Measurements from ENCODE around the gene SLC5A2. TPM values are rescaled to one million over a fixed set of nuclear protein-coding genes. Genes with fewer than 3 reads are reported as not detected.
A peak's percentile ranks its signal among the peaks of the same experiment; 100 is the strongest.
"Not testable (repeated sequence)": the region's sequence is repeated elsewhere in the genome, so short reads cannot be mapped to it uniquely, and the experiment has no call there.

The SLC5A2 gene
- total RNA-seq: not detected
- long read RNA-seq, partial matches to known transcripts: 0 of 2 reads
- long read RNA-seq, other reads (novel, unspliced or antisense): 2 of 2 reads

DNA sequence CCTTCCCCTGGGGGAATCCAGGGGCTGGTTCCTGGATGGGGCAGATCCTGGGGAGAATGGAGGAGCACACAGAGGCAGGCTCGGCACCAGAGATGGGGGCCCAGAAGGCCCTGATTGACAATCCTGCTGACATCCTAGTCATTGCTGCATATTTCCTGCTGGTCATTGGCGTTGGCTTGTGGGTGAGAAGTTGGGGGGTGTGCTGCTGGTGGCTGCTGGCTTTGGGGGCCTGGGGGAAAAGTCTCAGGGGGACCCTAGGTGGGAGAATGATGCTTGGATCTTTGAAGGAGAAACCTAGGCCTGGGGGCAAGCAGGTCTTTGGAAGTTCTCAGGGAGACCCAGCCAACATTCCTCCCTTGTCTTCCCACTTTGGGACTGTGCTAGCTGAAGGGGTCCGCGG lies at the start of gene SLC5A2:
Gene SLC5A2, plus strand, starts transcription at position 43 of the 400 bp plus-strand sequence. Its CDS starts 14 bp downstream, at position 57.
- DNase-seq (ENCODE audit: low spot score): no peak

DNA sequence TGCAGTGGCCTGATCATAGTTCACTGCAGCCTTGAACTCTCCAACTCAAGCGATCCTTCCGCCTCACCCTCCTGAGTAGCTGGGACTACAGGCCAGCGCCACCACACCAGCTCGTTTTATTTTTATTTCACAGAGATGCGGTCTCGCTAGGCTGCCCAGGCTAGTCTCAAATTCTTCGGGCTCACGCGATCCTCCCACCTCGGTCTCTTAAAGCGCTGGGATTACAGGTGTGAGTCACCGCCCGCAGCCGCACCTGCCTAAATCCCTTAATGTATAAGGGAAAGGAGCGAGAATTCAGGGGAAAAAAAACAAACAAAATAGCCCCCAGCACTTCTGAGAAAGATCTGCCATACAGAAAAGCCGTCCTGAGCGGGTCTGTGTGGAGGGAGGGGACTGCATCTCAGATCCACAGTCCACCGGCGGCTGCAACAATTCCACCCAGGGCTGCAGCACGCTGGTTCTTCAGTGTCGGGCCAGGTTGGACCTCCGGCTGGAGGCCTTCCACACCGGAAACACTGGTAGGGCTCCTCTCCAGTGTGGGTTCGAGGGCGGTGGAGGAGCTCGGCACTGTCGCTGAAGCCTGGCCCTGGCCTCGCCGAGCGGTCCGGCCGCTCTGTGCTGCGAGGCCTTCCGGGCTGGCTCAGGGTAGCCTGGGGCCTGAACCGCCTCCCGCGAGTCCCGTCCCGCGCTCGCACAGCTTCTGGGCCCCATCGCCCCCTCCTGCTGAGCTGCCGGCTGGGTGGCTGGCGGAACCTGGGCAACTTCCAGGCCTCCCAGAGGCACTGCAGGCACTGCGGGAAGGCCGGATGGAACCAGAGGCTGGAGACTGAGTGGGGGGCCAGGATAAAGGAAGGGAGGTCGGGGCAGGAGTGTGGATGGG lies 47.3 kb upstream of the SLC5A2 start:
- DNase-seq (ENCODE audit: low spot score): no peak

DNA sequence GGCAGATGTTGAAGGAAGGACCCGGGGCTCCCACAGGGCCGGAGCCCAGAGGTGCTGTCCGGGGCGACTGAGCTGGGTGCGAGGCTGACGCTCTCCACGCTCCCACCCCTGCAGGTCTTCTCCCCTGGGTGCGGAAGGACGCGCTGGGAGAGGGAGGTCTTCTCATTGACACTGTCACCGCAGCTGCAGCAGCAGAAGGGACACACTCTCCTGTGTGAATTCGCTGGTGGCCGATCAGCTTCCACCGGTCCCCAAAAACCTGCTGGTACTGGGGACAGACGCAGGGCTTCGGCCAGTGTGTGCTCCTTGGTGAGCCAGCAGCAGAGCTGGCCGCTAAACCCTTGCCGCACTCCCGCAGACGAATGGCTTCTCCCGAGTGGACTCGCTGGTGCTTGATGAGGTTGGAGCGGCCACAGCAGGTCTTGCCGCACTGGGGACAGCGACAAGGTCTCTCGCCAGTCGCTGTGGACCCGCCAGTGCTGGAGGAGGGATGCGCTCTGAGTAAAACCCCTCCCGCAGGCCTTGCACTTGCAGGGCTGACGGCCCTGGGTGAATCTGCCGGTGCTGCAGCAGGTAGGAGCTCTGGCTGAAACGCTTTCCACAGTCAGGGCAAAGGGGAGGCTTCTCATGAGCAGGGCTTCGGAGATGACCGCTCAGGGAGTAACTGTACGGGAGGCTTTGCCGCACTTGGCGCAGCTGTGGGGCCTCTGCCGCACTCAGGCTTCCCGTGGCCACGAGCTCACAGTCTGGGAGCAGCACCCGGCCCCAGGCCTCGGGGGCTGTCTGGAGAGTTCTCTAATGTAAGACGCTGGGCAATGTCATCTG lies 46.5 kb upstream of the SLC5A2 start:
- DNase-seq (ENCODE audit: low spot score): no peak

DNA sequence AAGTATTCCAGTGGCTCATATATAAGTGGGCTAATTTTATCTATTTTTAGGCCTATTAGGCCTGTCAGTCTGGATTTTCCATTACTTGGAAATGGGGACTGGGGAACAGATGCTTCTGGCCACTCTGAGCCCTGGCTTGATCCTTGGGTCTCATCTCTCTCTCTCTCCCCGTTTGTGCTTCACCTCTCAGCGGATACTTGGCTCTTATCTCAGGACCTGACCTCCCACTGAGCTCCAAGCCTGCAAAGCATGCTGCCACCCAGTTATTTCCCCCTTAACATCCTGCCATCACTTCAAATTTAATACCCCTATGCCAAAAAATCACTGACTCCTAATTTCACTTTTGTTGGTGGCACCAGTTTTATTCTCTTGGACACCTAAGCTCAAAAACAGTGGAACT lies 44.5 kb upstream of the SLC5A2 start:
- no peak for DNase-seq (ENCODE audit: low spot score)

DNA sequence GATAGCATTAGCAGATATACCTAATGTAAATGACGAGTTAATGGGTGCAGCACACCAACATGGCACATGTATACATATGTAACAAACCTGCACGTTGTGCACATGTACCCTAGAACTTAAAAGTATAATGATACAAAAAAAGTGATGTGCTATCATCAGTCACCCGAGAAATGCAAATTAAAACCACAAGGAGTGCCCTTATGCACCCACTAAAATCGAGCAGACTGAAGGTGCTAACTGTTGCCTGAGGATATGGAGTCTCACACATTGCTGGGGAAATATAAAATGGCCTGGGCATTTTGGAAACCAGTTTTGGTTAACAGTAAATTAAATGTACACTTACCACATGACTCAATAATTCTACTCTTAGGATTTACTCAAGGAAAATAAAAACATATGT lies 43.9 kb upstream of the SLC5A2 start:
- not testable (repeated sequence) for DNase-seq (ENCODE audit: low spot score)

DNA sequence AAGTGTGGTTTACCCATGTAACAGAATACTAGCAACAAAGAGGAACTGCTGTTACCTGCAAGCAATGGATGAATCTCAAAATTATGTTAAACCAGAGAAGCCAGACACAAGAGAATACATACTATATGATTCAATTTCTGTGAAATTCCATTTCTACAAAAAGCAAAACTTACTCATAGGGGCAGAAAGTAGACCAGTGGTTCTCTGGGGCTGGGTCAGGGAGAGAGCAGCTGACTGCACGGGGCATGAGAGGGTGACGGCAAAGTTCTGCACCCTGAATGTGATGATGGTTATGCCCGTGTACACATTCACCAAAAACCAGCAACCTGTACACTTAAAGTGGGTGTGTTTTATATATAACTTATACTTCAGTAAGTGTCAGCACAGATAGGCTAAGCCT lies 43.4 kb upstream of the SLC5A2 start:
- DNase-seq (ENCODE audit: low spot score): no peak

DNA sequence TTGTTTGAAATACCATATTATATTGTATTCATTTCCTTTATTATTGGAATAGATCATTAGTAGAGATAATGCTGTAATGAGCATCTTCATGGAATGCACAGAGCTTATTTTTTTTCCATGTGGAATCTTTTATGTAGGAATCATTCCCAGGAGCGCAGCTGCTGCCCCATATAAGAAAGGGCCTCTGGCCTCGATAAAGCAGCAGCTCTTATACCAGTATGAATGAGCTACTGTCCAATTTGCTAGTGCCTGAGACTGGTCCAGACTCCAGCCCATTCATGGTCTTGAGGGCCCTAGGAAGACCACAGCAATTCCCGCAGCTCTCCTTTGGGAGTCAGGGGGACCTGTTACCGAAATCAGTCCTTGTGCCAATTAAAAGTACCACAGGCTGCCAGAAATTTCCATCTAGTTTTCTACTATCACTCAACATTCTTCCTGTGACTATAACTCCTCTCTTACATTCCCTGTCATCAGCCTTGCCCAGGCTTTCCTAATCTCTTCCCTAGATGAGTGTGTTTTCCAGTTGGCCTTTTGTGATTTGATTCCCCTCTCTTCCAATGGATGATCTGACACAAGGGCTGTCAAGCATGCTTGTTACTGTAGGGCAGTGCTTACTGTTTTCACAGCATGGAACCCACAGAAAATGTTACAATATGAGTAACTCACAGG lies 42.3 kb upstream of the SLC5A2 start:
- DNase-seq (ENCODE audit: low spot score): no peak

DNA sequence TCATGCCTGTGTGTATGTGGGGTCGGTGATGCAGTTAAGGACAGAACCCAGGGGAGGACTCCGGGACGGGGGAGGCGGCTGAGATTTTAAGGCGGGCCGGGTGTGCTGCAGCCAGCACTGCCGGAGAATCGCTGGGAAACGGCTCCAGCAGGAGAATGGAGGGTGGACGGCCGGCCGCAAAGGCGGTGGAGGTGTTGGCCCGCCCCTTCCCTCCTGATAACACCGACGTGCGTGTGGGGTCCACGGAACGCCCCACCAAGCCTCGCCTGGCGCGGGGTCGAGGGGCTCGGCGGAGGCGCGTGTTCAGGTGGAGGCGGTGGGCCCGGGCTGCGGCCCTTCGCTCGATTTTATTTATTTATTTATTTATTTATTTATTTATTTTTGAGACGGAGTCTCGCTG lies 41.0 kb upstream of the SLC5A2 start:
- no peak for DNase-seq (ENCODE audit: low spot score)

DNA sequence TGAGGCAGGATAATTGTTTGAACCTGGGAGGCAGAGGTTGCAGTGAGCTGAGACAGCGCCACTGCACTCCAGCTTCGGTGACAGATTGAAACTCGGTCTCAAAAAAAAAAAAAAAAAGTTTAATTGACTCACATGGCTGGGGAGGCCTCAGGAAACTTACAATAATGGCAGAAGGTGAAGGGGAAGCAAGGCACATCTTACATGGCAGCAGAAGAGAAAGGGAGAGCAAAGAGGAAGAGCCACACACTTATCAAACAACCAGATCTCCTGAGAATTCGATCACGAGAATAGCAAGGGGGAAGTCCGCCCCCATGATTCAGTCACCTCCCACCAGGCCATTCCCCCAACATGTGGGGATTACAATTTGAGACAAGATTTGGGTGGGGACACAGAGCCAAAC lies 37.0 kb upstream of the SLC5A2 start:
- not testable (repeated sequence) for DNase-seq (ENCODE audit: low spot score)

DNA sequence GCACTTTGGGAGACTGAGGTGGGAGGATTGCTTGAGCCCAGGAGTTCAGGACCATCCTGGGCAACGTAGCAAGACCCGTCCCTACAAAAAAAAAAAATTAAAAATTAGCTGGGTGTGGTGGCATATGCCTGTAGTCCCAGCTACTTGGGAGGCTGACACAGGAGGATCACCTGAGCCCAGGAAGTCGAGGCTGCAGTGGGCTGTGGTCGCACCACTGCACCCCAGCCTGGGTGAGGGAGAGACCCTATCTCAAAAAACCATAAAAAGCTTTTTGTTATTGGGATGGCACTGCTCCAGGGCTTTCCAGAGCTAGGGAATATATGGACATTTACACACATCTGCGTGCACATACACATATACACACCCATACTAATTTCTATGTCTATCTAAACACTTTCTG lies 31.7 kb upstream of the SLC5A2 start:
- DNase-seq (ENCODE audit: low spot score): no peak

DNA sequence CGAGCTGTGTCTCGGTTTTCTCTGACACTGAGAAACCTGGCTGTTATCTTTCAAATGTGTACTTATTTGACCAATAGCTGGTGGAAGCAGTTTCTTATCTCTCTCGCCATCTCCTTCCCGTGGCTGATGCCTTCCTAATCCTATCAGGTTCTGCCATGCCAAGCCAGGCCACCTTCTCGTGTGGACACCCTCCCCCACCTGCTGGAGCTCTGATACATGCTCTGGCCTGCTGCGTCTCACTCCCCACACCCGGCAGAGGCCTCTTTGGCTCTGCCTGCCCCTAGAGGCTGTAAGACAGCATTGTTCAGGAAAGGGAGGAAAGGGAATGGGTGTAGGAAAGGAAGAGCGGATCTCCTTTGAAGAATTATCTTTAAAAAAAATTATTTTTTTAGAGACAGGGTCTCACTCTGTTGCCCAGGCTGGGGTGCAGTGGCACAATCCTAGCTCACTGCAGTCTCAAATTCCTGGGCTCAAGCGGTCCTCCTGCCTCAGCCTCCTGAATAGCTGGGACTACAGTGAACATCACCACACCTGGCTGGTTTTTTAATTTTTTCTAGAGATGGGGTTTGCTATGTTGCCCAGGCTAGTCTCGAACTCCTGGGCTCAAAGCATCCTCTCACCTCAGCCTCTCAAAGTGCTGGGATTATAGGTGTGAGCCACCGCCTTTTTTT lies 31.1 kb upstream of the SLC5A2 start:
- DNase-seq (ENCODE audit: low spot score): no peak

DNA sequence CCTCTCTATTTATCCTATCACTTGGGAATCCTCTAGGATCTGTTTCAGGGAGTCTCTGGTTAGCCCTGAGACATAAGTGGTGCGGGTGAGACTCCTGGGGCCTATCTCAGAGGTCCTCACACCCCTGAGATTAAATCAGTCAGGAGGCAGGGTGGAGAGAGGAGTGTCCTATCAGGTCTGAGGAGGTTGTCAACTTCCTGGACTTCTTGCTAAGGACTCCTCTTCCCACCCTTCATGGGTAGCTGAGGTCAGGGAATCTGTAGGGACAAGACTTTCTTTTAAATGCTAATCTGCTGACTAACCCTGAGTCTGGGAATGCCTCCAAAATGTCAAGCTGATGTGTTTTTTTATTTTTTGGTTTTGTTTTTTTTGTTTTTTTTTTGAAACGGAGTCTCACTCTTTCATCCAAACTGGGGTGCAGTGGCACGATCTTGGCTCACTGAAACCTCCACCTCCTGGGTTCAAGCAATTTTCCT lies 30.3 kb upstream of the SLC5A2 start:
- no peak for DNase-seq (ENCODE audit: low spot score)

DNA sequence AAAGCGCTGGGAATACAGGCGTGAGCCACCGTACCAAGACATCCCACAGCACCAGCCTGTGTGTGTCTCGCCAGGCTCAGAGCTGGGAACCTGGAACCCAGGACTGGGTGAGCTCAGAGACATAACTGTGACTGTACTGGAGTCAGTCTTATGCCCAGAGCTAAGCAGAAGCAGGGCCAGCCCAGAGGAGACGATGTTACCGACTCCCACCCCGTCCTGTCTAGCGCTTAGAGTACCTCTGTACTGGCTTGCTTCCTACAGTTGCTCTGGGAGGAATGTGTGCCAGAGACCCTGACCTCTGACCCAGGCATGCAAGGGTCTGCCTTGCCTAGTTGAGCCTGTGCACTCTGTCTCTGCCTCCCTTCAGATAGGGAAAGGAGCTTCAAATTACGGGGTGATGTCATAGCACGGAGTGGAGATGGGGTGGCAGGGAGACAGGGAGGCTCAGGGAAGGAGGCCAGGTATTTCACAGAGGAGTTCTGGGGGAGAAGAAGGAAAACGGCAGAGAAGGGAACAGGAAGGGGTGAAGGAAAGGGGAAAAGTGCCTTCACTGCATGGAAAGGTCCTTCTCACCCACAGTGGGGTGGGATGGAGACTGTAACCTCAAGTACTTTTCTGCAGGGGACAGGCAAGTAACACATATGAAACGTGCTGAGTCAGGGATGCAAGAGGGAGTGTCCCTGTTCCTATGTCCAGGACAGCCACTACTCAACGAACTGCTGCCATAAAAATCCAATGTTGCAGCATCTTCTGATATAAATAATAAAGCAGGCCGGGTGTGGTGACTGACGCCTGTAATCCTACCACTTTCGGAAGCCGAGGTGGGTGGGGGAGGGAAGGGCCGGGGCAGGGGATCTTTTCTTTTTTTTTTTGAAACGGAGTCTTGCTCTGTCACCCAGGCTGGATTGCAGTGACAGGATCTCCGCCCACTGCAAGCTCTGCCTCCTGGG lies 29.4 kb upstream of the SLC5A2 start:
- no peak for DNase-seq (ENCODE audit: low spot score)

DNA sequence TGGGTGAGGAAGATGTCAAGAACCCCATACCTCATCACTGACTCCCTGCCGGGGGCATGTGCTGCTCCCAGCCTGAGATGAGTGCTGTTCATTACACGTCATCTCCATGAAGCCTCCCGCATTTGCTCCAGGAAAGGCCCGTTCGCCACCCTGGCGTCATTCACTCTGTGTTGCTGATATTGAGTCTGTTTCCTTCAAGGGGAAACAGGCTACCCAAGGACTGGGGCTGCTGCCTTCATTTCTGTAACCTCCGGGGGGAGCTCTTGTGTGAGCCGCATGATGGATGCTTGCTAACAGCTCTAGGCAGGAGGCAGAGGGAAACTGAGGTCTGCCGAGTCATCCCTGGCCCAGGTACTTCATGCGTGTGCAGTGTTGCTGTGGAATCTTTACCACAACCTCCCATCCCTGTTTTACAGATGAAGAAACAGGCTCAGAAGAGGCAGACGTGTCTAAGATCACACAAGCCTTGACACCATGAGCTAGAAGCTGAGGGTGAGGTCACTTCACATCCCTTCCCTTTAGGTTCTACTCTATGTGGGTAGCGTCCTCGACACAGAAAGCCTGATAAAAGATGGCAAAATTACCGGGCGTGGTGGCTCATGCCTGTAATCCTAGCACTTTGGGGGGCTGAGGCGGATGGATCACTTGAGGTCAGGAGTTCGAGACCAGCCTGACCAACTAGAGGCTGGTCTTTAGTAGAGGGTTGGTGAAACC lies 27.2 kb upstream of the SLC5A2 start:
- no peak for DNase-seq (ENCODE audit: low spot score)

DNA sequence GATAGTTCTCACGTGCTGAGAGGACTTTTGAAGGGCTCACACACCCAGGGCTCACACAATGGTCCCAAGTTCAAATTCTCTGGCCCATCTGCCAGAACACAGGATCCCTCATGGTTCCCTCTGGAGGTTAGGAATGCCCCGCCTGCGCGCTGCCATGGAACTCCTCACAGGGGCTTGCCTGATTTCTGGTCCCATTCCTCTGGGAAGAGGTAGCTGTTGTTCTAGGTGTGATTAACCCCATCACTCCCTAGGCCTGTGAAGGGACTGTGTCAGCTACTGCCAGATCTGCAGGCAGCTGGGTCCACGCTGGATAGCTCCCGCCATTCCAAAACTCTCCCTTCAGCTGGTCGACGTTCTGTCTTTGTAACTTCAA lies 25.9 kb upstream of the SLC5A2 start:
- no peak for DNase-seq (ENCODE audit: low spot score)

DNA sequence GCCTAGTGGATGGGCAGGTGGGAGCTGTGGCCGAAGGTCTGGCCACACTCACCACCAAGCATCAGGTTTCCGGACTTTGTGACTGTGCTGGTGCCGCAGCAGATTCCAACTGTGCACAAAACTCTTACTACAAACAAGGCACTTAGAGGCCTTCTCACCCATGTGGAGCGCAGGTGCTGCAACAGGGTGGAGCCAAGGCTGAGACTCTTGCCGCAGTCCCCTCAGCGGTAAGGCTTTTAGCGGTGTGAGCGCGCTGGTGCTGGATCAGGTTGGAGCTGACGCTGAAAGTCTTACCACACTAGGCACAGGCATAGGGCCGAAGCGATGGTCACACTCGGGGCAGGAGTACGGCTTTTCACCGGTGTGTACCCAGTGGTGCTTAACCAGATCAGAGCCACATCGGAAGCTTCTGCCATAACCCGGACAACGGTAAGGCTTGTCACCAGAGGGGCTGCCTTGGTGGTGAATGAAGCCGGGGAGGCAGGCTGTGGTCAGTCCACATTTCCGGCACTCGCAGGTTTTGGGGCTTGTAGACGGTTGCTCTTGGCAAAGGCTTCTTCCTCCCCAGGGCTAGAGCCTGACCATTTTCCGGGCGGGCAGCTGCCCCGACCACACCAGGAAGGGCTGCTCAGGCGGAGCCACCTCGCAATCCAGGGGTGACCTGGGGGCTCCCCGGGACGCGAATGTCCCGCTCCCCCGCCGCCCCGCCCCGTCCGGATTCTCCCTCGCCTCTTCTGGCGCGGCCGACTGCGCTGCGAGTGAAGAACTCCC lies 24.7 kb upstream of the SLC5A2 start:
- DNase-seq (ENCODE audit: low spot score): no peak

DNA sequence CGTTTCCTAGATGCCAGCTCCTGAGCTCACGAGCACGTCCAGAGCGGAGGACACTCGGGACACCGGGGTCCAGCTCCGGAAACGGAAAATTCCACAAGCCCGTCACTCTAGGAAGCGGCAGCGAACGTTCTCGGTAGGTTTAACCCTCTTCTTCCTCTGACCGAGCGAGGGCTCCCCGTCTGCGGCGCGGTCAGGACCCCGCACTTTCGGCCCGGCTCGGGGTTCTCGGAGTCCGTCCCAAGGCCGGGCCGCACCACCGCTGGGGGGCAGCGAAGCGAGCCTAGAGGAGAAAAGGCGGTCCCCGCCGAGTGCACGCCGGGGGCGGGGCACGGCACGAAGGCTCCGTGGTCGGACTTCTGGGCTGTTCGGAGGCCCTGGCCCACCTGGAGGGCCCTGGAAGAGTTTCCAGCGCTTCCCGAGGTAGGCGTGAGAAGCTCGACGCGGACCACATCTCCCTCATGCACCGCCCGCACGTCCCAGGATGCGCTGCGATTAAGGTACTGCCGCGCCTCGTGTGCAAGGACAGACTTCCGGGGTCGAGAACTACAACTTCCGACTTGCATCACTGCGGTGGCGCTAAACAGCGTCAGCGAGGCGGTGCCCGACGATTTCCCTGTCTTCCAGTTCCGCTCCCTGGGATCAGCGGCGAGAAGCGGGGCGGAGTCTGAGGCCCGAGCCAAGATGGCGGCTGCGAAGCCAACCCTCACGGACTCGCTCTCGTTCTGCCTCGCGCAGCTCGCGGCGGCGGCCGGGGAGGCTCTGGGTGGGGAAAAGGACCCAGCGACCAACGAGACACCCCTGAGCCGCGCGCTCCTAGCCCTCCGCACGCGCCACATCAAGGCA lies 23.9 kb upstream of the SLC5A2 start, which contains the start of gene ARMC5:
Gene ARMC5, plus strand, starts transcription at position 658 of the 843 bp plus-strand sequence. Its CDS starts 24 bp downstream, at position 682.
- peak; percentile 99 for DNase-seq (ENCODE audit: low spot score)

All from mesenteric fat pad (tissue), 1 donor.